Stimulated activated memory B cell treated with anti-CD40 and anti-IgM and Interleukin-4, amounts not matched to agents 10 μg/mL and 1 μg/mL and 100 μg/mL, for 72 hours (primary cell): ENCODE data around the gene CTNNB1.

Source experiments
- ATAC-seq: fragments of 150-1000 bp; cut with Tn5 transposase; 2 replicates; pipeline ENCODE4 v1.10.0; 2021
- H3K27ac Mint-ChIP-seq: one replicate; pipeline ENCODE4 v1.8.0; 2022; ENCODE audit warnings: mild to moderate bottlenecking, mixed read lengths
- H3K27me3 Mint-ChIP-seq: one replicate; pipeline ENCODE4 v1.8.0; 2022; ENCODE audit warnings: mixed read lengths
- H3K36me3 Mint-ChIP-seq: one replicate; pipeline ENCODE4 v1.8.0; 2022; ENCODE audit warnings: mixed read lengths
- H3K4me1 Mint-ChIP-seq: one replicate; pipeline ENCODE4 v1.8.0; 2022; ENCODE audit warnings: mixed read lengths
- H3K4me3 Mint-ChIP-seq: one replicate; pipeline ENCODE4 v1.8.0; 2022; ENCODE audit warnings: mild to moderate bottlenecking, moderate library complexity, mixed read lengths
- H3K9me3 Mint-ChIP-seq: one replicate; pipeline ENCODE4 v1.8.0; 2022; ENCODE audit warnings: mixed read lengths

CTNNB1 gene

DNA sequence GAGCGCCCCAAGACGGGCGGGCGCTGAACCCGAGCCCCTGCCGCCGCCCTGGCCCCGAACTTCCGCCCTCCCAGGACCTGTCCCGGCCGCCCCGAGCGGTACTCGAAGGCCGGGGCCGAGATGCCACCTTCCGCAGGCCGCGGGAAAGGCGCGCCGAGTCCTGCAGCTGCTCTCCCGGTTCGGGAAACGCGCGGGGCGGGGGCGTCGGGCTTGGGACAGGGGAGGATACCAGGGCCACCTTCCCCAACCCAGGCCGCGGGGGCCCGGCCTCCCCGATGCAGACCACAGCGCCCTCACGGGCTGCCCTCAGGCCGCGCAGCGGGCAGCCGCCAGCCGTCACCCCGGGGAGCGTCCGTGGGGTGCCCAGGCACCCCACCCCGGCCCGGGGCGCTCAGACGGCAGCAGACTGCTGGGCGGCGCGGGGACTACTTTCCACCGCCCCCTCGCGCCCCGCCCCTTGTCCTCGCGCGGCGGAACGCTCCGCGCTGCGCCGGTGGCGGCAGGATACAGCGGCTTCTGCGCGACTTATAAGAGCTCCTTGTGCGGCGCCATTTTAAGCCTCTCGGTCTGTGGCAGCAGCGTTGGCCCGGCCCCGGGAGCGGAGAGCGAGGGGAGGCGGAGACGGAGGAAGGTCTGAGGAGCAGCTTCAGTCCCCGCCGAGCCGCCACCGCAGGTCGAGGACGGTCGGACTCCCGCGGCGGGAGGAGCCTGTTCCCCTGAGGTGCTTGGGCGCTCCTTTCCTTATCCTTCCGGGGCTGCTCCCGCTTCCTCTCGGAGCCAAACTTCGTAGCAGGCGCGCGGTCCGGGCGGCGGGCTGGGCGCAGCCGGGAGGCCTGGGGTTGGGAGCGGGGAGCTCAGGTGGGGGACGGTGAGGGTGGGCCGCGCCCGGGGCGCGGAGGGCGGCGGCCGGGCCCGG is at the start of gene CTNNB1:
Gene CTNNB1, plus strand, starts transcription at position 556 of the 916 bp plus-strand sequence. CDS start 24,564 bp downstream, outside the sequence.
- Mint-ChIP-seq H3K27ac (peak within 1 kb of the TSS; percentile 94), H3K4me1 (peaks cover 36% of the 10 kb centered on the region), H3K36me3 (no peaks in the 10 kb centered on the region), H3K9me3 (no peaks in the 10 kb centered on the region), H3K27me3 (no peaks in the 10 kb centered on the region), H3K4me3 (peak within 1 kb of the TSS; percentile 92)
- peak; percentile 93 for ATAC-seq

DNA sequence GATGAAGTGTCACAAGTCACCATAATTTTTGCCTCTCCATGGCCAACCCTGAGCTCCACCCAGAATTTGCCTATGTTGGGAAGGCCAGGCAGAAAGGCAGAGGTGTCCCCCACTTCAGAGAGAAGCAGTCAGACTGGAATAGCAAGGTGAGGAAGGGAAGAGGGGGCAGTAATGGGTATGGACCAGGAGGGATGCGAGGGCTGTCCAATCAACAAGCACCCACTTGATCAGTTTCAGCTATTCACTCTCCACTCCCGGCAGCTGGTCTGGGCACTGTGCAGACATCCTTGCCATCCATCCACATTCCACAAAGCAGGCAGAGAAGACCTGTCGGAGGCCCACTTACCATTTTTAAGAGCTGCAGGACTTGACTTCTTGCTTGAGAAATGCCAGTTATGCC is 43.5 kb upstream of the CTNNB1 start:
- no peaks in the 10 kb centered on the region for H3K4me1 Mint-ChIP-seq
- no peaks in the 10 kb centered on the region for H3K9me3 Mint-ChIP-seq
- no peak overlapping the region for H3K27ac Mint-ChIP-seq
- H3K27me3 Mint-ChIP-seq: peaks cover 15% of the 10 kb centered on the region
- no peaks in the 10 kb centered on the region for H3K36me3 Mint-ChIP-seq
- H3K4me3 Mint-ChIP-seq: no peak overlapping the region
- ATAC-seq: no peak

DNA sequence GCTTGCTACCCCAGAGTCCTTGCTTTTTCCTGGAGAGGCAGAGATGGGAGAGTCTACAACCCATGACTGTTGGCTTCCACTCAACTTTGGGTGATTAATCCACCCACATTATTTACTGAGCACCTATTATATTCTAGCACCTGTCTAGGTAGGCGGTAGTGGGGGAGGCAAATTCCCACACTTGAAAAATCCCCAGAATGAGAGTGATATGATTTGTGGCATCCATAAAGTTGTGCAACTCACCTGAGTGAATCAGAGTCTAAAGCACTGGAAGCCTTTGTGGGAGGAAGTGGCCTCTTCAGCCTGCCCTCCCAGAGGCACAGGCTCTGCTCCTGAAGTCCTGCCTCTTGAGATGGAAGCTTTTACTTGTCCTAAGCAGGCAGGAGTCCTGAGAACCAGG is 40.4 kb upstream of the CTNNB1 start:
- peaks cover 15% of the 10 kb centered on the region for H3K27me3 Mint-ChIP-seq
- no peak overlapping the region for H3K27ac Mint-ChIP-seq
- H3K4me3 Mint-ChIP-seq: no peak overlapping the region
- no peaks in the 10 kb centered on the region for H3K9me3 Mint-ChIP-seq
- no peaks in the 10 kb centered on the region for H3K36me3 Mint-ChIP-seq
- no peak for ATAC-seq
- H3K4me1 Mint-ChIP-seq: no peaks in the 10 kb centered on the region

DNA sequence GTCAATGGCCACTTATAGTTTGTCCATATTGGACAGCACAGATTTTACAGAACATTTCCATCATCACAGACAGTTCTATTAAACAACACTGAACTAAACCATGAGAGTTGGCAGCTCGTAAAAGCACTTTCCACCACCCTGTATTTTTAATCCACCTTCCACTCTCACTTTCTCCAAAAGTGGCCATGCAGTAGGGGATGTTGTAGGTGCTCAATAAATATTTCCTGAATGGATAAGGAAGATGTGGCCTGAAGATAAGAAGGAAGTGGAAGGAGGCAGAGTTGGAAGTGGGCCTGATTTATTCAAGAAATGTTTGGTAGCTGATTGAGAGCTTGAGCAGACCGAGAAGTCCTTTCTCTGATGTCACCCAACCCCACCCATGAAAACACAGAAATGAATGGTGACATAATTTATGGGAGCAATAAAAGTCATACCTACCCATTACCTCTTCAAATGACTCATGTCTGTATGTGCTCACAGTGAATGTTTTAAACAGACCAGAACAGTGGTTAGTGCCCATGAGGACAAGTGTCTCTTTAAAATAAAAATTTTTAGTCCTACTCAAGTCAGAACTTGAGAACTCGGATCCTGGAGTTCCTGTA is 39.6 kb upstream of the CTNNB1 start:
- Mint-ChIP-seq H3K9me3 (no peaks in the 10 kb centered on the region), H3K4me3 (no peak overlapping the region), H3K27me3 (peaks cover 15% of the 10 kb centered on the region), H3K27ac (no peak overlapping the region), H3K4me1 (no peaks in the 10 kb centered on the region), H3K36me3 (no peaks in the 10 kb centered on the region)
- ATAC-seq: no peak

DNA sequence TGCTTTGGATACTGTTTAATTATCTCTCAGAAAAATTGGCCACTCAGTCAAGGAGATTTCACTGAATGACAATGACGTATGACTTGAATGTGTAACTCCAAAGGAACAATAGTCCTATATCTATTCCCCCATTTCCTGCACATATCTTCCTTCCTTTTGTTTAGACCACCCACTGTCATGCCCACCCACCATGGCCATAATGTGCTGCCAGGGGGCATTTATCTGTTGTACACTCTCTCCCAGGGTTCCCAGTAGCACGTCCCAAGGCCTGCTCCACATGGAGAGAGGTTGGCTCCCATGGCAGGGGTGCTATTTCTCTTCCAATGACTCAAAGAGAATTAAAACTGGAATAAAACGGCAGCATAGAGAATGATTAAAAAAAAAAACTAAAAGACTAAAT is 36.8 kb upstream of the CTNNB1 start:
- H3K9me3 Mint-ChIP-seq: no peaks in the 10 kb centered on the region
- H3K4me1 Mint-ChIP-seq: no peaks in the 10 kb centered on the region
- peaks cover 7% of the 10 kb centered on the region for H3K27me3 Mint-ChIP-seq
- H3K36me3 Mint-ChIP-seq: no peaks in the 10 kb centered on the region
- ATAC-seq: no peak
- H3K4me3 Mint-ChIP-seq: no peak overlapping the region
- H3K27ac Mint-ChIP-seq: no peak overlapping the region

DNA sequence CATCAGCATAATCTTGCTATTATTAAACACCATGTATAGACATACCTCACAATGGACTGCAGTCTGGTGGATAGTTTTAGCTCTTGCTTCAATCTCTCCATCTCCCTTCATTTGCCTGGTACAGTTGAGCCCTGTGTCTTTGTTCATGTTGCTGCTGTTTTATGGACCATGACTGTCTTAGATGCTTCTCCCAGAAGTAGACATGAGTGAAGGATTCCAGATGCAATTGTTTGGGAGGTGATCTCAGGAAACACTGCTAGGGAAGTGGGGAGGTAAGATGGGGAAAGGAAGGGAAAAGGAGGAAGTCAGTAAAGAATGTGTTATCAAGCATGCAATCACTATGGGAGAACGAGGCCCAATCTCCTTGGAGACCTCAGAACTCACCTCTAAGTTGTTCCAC is 36.3 kb upstream of the CTNNB1 start:
- Mint-ChIP-seq H3K4me3 (no peak overlapping the region), H3K27ac (no peak overlapping the region), H3K27me3 (peaks cover 12% of the 10 kb centered on the region), H3K36me3 (no peaks in the 10 kb centered on the region), H3K4me1 (no peaks in the 10 kb centered on the region), H3K9me3 (no peaks in the 10 kb centered on the region)
- no peak for ATAC-seq

DNA sequence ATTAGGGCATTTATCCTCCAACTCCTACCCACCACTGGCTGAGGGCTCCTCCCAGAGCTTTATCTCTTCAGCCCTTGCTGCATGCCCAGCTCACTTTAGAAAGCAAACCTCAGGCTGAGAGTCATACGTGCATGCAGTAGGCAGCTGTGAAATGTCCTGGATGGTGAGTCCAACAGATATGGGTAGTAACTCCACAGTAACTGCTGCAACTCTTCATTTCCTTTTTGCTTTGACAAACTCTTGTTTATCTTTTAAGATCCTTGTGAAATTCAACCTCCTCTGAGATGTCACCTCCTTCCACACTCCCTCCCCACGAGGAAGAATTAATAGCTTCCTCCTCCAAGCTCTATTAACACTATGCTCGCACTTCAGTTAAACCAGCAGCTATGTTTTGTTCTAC is 35.9 kb upstream of the CTNNB1 start:
- Mint-ChIP-seq H3K36me3 (no peaks in the 10 kb centered on the region), H3K27me3 (peaks cover 16% of the 10 kb centered on the region), H3K27ac (no peak overlapping the region), H3K4me1 (no peaks in the 10 kb centered on the region), H3K9me3 (no peaks in the 10 kb centered on the region), H3K4me3 (no peak overlapping the region)
- ATAC-seq: no peak

DNA sequence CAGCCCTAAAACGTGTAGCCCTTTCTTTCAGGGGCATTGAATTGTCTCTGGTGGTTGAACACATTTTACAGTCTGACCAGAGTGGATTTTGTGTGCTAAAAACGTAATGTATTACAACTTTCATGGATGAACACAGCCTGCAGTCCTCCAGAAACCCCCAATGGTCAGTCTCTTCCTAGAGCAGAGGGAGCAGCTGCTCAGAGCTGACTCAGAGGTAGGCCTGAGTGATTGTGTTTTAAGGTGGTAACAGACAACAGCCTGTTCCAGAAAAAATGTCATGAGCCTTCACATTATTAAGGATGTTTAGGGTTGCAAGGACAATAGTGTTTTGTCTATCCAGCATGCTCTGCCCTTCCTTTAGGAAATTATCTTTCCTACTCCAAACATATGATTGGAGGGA is 34.5 kb upstream of the CTNNB1 start:
- Mint-ChIP-seq H3K4me3 (no peak overlapping the region), H3K4me1 (no peaks in the 10 kb centered on the region), H3K9me3 (no peaks in the 10 kb centered on the region), H3K27me3 (peaks cover 29% of the 10 kb centered on the region), H3K27ac (no peak overlapping the region), H3K36me3 (no peaks in the 10 kb centered on the region)
- ATAC-seq: no peak

DNA sequence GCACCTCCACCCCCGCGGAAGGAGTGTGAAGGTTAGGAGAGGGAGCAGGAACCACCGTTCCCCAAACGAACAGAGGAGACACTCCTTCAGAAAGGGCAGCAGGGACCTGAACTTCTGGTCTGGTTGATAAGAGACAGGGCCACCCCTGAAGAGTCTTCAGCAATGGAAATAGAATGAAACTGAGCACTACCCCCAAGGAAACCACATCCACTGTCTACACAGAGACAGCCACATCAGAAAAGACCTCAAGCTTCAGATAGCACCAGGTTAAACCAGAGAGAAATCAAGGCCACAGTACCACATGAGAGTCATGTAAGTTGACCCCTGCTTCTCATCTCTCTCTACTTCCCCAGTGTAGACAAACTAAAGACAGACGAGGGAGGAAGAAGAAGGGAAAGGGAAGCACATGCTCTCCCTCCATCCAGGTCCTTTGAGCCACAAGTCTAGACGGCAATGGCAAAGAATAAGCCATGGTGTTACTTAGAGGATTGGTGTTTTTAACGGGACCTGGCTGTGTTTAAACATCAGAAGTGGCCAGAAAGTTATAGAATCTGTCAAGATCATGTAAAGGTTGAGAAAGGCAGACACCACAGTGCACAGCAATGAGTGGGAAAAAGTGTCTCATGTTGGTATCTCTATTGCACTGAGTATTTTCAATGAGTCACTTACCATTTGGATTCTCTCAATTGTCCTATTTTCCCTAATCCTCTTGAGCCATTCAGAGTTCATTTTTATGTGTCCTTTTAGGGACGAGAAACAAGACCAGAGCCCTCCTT is 31.4 kb upstream of the CTNNB1 start:
- Mint-ChIP-seq H3K36me3 (no peaks in the 10 kb centered on the region), H3K4me1 (no peaks in the 10 kb centered on the region), H3K27ac (no peak overlapping the region), H3K9me3 (no peaks in the 10 kb centered on the region), H3K4me3 (no peak overlapping the region), H3K27me3 (peaks cover 29% of the 10 kb centered on the region)
- no peak for ATAC-seq

DNA sequence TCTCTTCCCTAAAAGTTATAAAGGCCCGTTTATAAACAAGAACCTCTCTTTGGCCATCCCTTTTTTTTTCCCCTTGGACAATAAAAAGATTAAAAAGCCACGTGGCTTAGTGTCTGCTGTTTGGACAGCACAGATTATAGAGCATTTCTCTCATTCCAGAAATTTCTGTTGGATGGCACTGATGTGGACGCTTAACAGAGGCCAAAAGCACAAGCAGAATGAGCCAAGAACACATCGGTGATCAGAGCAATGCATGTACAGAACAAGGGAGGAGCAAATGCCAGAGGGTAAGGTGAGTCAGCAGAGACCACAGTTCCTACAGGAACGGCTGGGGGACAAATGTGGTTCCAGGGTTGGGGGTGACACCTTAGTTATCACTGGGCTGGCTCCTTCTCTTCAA is 30.3 kb upstream of the CTNNB1 start:
- no peaks in the 10 kb centered on the region for H3K36me3 Mint-ChIP-seq
- no peaks in the 10 kb centered on the region for H3K9me3 Mint-ChIP-seq
- H3K4me3 Mint-ChIP-seq: no peak overlapping the region
- no peaks in the 10 kb centered on the region for H3K4me1 Mint-ChIP-seq
- no peak overlapping the region for H3K27ac Mint-ChIP-seq
- peaks cover 29% of the 10 kb centered on the region for H3K27me3 Mint-ChIP-seq
- no peak for ATAC-seq

DNA sequence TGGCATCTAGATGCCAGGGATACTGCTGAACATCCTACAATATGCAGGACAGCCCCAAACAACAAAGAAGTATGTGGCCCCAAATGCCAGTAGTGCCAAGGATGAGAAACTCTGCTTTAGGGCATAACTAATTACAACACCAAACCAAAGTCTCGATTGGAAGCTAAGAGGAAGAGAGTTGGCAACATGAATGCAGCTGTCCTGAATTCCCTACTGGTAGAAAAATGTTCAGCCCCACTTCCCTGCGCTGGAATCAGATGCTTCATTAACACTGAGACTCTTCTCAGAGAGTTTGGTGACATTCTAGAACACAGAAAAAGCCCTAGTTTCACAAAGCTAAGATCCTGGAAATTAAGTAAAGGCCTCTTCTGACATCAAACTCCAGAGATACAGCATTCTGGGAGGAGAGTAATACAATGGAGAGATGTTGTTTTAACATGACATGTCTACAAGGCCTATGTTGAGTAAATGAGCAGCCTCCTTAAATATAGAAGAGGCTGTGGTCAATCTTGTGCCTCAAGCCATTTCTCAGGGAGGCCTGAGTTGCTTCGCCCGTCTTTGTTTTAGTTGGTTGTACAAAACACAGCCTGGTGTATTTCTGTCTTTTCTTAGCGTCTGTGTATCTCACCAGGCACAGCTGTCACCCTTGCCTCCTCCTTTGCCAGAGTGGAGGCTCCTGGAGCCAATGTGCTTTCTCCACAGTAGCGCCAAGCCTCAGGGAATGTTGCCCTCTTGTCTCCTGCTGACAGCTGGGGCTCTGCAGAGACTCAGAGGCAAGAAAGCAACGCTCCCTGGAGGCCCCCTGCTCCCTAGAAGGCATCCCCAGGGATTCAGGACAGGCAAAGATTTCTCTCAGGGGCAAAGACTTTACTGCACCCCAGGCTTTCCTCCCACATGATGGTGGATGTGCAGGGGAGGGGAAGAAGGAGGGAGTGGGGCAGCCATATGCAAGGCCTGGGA is 25.1 kb upstream of the CTNNB1 start:
- Mint-ChIP-seq H3K4me3 (no peak overlapping the region), H3K27me3 (peaks cover 22% of the 10 kb centered on the region), H3K9me3 (no peaks in the 10 kb centered on the region), H3K4me1 (no peaks in the 10 kb centered on the region), H3K36me3 (no peaks in the 10 kb centered on the region), H3K27ac (no peak overlapping the region)
- no peak for ATAC-seq

DNA sequence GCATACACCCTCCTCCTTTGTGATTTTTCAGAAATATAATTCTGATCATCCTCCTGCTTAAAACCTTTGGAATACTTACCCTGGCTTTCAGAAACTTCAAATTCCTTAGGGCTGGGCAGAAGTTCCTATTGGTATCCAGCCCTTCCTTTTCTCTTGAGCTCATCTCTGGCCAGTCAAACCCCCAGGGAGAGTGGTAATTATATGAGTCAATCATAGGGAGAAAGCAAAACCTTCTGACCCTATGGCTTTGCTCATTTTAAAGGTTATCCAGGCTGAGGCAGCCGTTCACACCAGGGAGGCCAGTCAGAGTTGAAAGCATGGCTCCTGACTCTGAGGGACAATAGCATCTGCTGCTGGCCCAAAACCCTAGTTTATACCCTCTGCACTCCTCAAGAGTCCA is 23.9 kb upstream of the CTNNB1 start:
- Mint-ChIP-seq H3K4me3 (no peak overlapping the region), H3K27me3 (peaks cover 25% of the 10 kb centered on the region), H3K27ac (no peak overlapping the region), H3K4me1 (no peaks in the 10 kb centered on the region), H3K9me3 (no peaks in the 10 kb centered on the region), H3K36me3 (no peaks in the 10 kb centered on the region)
- peak; percentile 39 for ATAC-seq

DNA sequence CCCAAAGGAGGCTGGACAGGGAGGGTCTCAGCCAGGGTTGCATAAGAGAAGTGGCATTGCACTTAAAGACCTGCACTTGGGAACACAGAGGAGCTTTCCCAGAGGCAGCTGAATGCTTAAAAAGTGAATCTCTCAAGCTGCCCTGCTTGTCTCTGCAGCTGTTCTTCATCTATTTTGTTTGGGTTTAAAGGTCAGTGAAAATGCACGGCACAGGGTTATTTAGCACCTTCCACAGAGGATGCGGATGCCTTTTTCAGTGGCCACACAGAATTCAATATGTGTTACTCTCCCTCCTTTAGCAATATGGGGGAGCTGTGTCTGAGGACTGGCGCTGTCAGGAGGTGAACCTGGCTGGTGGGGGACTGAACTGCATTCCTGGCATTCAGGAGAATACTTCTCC is 22.7 kb upstream of the CTNNB1 start:
- ATAC-seq: no peak

DNA sequence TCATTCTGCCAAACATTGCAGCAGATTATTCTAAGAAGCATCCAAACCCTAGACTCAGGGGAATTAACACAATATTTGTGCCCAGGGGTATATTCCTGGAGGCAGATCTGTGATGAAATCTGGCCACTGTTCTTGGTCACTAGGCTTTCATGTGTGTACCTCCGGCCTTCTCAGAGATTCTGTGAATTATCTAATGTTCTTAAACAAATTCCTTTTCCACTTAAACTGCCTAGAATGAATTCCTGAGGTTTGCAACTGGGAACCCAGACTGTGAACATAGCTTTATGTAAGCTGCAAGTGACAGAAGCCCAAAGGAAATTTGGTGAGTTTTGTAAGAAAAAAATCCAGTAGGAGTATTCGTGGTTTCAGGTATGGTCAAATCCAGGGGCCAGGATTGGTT is 20.7 kb upstream of the CTNNB1 start:
- H3K36me3 Mint-ChIP-seq: no peaks in the 10 kb centered on the region
- no peak for ATAC-seq
- peaks cover 46% of the 10 kb centered on the region for H3K27me3 Mint-ChIP-seq
- H3K4me3 Mint-ChIP-seq: no peak overlapping the region
- no peak overlapping the region for H3K27ac Mint-ChIP-seq
- no peaks in the 10 kb centered on the region for H3K4me1 Mint-ChIP-seq
- no peaks in the 10 kb centered on the region for H3K9me3 Mint-ChIP-seq

More for the DNA sequence above, 22.7 kb upstream of the CTNNB1 start:
- Mint-ChIP-seq H3K4me1 (no peaks in the 10 kb centered on the region), H3K27me3 (peaks cover 36% of the 10 kb centered on the region), H3K4me3 (no peak overlapping the region), H3K9me3 (no peaks in the 10 kb centered on the region), H3K27ac (no peak overlapping the region), H3K36me3 (no peaks in the 10 kb centered on the region)
